ENCODE measurements around the gene GIMAP6. TPM values are rescaled to one million over a fixed set of nuclear protein-coding genes. Genes with fewer than 3 reads are reported as not detected.

GIMAP6 gene
- total and polyA plus RNA-seq, 2 of the 13 experiments (the other 11 are each of a cell fraction or from before 2014, with no cell fraction given): not detected

DNA sequence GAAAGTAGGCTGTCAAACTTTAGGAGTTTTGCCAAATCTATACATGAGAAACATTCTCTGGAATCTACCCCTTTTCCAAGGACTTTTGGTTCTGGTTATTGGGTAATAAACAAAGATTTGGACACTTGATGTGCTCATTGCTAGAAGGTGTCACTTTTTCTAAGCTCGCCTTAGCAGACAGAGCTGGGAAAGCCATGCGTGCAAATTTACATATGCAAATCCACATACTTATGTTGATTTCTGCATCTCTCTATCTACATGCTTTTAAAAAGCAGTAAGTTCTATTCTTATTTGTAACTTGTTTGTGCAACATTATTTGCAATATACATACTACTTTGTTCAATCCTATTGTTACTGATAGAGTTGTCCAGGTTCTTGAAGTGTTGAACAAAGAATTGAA, 22.5 kb upstream of the GIMAP6 start:
- ATAC-seq (no peak), FAIRE-seq (no peak)

More for the DNA sequence above, 22.5 kb upstream of the GIMAP6 start:
- H4K20me1 ChIP-seq (ENCODE audit: insufficient read depth, low read length): no peaks in the 10 kb centered on the region
- WGBS (ENCODE audit: low lambda C conversion rate): 61% methylated on average over 2 of the region's 2 CpGs
- in situ Hi-C loops (cut with HindIII; ENCODE audit: extremely low pct_ligation_motif_present, low pct_unique_long_range_greater_than_20kb): no loop called here
- ChIA-PET CTCF (ENCODE audit: low intra/inter-chr PET ratio, low total read pairs) (no interaction called here), POLR2A (no interaction called here)
- no peak overlapping the region for H3K27ac ChIP-seq (ENCODE audit: extremely low read length, insufficient read depth, low read length)
- H3K79me2 ChIP-seq (ENCODE audit: insufficient read depth, low read length): no peaks in the 10 kb centered on the region
- H3K9me3 ChIP-seq (ENCODE audit: low read length): no peaks in the 10 kb centered on the region
- no peak for DNase-seq (ENCODE audit: low spot score)
- no peak overlapping the region for H2AFZ ChIP-seq (ENCODE audit: low read length)
- no peaks in the 10 kb centered on the region for H3K36me3 ChIP-seq (replicated peaks in 1 of 2; ENCODE audit: control insufficient read depth in 1 of 2, insufficient read depth in 2 of 2, low read length in 2 of 2)
- no peak for TF ChIP-seq FOXJ3 (CRISPR knock-in tag; IDR thresholded peaks at IDR 0.05; ENCODE audit: borderline replicate concordance)
- no peak for TF ChIP-seq TERF1 (CRISPR knock-in tag; IDR thresholded peaks at IDR 0.05)
- no peak for TF ChIP-seq KLF6 (CRISPR knock-in tag; IDR thresholded peaks at IDR 0.05)
- TF ChIP-seq, protein P1, sequence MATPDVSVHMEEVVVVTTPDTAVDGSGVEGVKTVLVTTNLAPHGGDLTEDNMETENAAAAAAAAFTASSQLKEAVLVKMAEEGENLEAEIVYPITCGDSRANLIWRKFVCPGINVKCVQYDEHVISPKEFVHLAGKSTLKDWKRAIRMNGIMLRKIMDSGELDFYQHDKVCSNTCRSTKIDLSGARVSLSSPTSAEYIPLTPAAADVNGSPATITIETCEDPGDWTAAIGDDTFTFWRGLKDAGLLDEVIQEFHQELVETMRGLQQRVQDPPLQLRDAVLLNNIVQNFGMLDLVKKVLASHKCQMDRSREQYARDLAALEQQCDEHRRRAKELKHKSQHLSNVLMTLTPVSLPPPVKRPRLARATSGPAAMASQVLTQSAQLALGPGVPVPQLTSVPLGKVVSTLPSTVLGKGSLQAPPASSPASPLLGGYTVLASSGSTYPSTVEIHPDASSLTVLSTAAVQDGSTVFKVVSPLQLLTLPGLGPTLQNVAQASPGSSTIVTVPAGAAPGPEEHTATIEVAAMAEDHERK (CRISPR knock-in tag; IDR thresholded peaks at IDR 0.05; ENCODE audit: low read depth): no peak
- no peak for TF ChIP-seq MLX (CRISPR knock-in tag; IDR thresholded peaks at IDR 0.05)
- H3K4me1 ChIP-seq (ENCODE audit: insufficient read depth, low read length): no peaks in the 10 kb centered on the region
- H3K4me3 ChIP-seq (replicated peaks in 1 of 3; ENCODE audit: insufficient read depth in 1 of 3, low read depth in 2 of 3, low read length in 3 of 3): no peak overlapping the region
- H3K4me2 ChIP-seq (ENCODE audit: low read depth, low read length): no peak overlapping the region
- H3K27me3 ChIP-seq (ENCODE audit: control insufficient read depth in 1 of 2, insufficient read depth in 2 of 2, low read length in 2 of 2): peaks cover 0 to 5% of the 10 kb centered on the region in 2 experiments; a peak in 1 of 5 replicates
- no TSS peak for BruUV-seq (replicated peaks)
- no peak overlapping the region for H3K9ac ChIP-seq (ENCODE audit: insufficient read depth, low read depth, low read length)
- intact Hi-C loops (cut with micrococcal nuclease; ENCODE audit: unreplicated experiment): no loop called here
